Central memory CD4-positive, alpha-beta T cell (primary cell): ENCODE data around the gene TSPEAR.
A peak's percentile ranks its signal among the peaks of the same experiment; 100 is the strongest.

Source experiments
- DNase-seq: peaks from one replicate; pipeline ENCODE4 v3.0.0; 2022
- total RNA-seq, 3 experiments: gene quantifications; one replicate each; lab custom pipeline; 2026; lab: John Stamatoyannopoulos, UW

The TSPEAR gene
- total RNA-seq: 0 to 0.04 (median 0) reads per million in 3 experiments

DNA sequence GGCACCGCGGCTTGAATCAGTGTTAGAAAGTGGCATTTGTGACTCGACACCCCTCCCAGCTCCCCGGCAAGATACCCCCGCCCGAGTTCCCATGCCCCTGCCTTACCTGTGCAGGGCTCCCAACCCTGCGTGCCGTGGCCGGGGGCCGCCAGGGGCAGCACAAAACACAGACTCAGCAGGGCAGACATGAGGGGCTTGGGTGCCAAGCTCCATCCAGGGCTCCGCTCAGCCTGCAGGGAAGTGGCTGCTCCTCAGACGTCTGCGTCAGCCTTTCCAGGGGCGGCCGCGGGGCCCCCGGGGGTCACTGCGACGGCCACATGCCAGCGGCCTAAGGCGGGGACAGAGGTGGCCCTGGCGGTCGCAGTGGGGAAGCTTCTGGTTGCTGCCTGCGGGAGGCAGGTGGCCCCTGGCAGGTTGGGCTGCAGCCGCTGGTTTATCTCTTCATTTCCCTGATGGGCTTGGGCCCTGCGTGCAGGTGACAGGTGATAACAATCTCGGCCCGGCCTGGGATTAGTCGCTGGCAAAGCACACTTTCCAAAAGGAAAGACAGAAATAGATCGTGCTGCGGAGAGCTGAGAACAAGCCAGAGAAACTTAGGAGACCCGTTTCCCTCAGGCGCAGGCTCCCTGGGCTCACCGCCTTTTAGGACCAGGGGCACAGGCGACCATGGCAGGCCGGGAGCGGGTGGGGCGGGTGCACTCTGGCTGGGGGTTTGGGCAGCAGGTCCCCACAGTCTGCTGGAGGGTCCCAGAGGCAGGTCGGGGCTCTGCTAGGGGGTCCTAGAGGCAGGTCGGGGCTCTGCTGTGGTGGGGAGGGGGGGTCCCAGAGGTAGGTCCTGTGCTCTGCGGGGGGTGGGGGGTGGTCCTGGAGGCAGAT lies at the start of gene TSPEAR:
TSPEAR (minus strand) TSS at position 246 of the 876 bp plus-strand sequence; CDS start at position 188, 58 bp downstream.
- DNase-seq: no peak

DNA sequence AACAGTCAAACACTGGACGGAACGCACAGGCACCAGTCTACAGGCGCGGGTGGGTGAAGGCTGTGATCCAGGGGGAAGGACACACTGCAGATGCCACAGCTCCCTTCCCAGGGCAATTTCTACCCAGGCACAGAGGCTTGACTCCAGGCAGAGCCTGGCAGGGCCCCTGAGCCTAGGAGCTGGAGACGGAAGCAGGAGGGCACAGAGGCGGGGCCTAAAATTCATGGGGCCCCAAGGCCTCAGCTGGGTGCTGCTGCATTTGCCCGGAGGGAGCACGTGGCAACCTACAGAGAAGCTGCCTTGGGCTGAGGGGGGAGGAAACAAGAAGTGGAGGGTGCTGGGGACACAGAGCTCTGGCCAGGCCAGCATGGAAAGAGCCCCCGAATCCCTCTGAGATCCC lies 49.0 kb upstream of the TSPEAR start:
- no peak for DNase-seq

DNA sequence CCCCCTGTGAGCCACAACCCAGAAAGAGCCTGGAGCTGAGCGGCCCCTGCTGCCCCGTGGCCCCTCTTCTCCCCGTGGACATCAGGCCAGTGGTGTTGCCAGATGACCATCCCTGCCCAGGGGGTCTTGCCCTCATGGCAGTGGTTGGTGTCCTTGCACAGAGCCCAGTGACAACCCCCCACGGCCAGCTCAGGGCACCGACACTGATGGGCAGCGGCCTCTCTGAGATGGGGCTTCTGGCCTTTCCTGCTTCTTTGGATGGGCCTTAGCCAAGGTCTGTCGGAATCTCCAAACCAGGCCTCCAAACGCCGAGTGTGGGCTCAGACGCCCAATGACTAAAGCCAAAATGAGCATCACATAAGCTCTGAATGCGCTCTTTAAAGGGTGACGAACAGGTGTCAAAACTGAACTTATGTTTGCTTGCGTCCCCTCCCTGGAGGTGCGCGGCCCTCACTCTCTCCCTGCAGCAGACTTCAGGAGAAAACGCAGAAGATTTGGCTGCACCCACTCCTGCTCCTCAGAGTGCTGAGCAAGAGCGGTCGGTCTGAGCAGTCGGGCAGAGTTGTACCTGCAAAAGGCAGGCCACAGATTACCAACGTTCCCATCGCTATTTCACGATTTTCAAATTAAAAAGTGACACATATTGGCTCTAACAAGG lies 48.4 kb upstream of the TSPEAR start:
- DNase-seq: no peak

- DNase-seq: no peak
These were observed 47.6 kb upstream of the TSPEAR start for GRCh38 chr21:44758781-44759627.

- DNase-seq: no peak
These were observed 46.8 kb upstream of the TSPEAR start for GRCh38 chr21:44758141-44758561.

DNA sequence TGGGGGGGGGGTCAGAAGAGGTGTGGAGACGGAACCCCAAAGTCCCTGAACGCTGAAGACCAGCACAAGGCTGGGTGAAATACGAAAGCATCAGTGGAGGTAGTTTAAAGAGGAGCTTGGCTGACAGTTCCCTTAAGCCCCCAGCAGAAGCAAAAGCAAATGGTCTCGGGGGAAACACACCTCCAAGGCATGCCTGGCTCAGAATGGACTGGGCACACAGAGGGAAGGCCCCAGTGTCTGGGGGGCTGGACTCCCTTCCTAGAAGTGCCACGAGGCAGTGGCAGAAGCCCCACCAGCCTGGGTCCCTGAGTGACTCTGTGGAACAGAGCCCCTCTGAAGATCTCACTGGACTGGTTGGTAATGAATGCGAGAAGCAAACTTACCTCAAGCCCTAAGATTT lies 46.4 kb upstream of the TSPEAR start:
- DNase-seq: no peak

- DNase-seq: no peak
These were observed 45.2 kb upstream of the TSPEAR start for GRCh38 chr21:44756423-44757185.

- DNase-seq: no peak
These were observed 43.9 kb upstream of the TSPEAR start for GRCh38 chr21:44755227-44755626.

GRCh38 chr21:44753357-44753756 lies 42.0 kb upstream of the TSPEAR start:
- DNase-seq: no peak

GRCh38 chr21:44752671-44753235 lies 41.4 kb upstream of the TSPEAR start:
- DNase-seq: no peak

- DNase-seq: no peak
These were observed 40.6 kb upstream of the TSPEAR start for GRCh38 chr21:44751799-44752636.

DNA sequence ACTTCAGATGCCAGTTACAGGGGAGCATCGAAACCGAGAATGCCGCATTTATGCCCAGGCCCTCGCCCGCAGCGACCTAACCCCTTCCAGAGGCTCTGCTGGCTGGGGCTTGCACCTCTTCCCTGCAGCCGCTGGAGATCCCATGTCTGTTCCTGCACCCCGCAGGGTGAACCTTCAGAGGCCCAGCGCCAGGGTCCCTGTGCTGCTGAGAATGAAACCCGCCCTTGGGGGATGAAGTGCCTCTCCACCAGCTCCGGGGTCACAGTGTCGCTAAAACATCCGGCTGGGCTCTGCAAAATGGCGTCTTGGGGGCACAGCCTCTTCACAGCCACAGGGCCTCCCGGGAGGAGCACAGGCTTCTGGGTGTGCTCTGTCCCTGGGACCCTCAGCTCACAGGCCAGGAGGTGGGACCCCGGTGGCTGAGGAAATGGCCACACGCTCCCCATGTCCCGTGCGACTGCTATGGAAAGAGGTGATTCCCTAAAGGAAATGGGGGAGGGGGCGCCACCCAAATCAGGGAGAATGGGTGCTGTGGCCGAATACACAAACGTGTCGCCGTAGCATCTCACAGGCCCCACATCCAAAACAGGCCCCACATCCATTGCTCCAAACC lies 39.9 kb upstream of the TSPEAR start:
- no peak for DNase-seq

DNA sequence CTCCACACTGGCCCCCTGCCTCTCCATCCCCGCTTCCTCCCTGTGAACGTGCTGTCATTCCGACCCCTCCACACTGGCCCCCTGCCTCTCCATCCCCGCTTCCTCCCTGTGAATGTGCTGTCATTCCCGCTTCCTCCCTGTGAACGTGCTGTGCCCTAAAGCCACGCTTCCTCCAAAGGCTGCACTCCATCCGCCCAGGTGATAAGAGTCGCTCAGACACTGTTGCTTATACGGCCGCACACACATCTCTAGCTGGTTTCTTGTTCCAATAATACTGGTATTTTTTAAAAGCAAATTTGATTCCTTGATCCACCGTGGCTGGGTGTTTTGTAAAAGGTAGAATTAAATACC lies 39.3 kb upstream of the TSPEAR start:
- no peak for DNase-seq

DNA sequence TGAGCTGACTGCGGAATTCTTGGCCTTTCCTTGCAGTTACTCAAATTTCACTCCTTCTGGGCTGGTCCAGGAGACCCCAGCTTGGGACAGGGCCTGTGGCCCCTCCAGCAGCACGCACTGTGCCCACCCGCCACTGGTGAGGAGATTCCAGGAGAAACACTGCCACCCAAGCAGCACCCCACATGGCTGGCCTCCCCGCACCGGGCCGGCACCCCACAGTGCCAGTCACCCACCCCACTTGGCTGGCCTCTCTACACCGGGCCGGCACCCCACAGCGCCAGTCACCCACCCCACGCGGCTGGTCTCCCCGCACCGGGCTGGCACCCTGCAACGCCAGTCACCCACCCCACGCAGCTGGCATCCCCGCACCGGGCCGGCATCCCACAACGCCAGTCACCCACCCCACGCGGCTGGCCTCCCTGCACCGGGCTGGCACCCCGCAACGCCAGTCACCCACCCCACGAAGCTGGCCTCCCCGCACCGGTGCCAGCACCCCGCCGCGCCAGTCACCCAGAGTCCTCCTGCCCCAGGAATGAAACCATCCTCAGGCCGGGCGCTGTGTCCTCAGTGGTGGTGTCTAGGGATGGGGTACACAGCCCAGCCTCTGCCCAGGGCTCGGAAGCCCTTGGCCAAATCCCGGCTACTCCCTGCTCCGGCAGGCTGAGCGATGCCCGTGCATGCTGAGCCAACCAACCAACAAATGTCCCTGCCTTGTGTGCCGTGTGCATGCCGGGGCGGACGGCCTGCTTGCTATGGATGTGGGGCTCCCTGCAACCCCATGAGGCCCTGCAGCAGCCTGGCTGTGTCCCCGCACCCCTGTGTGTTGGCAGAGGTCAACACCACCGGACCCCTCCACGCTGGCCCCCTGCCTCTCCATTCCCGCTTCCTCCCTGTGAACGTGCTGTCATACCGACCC lies 38.6 kb upstream of the TSPEAR start:
- DNase-seq: no peak

- no peak for DNase-seq
These were observed 37.9 kb upstream of the TSPEAR start for GRCh38 chr21:44749116-44749758.

DNA sequence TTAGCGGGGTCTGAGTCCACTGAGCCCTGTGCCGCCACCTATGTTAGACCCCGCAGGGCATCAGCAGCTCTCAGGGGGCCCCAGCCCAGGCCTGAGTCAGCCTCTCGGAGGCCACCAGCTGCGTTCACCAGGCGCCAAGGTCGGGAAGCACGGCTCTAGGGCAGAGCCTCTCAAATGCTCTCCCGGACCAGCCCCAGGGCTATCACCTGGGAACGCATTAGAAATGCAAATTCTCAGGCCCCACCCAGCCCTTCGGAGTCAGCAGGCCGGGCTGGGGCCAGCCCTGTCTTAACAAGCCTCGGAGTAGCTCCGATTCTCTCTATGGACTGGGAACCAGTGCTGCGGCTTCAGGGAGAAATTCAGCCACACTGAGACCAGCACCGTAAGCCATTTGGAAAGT lies 37.2 kb upstream of the TSPEAR start:
- no peak for DNase-seq

DNA sequence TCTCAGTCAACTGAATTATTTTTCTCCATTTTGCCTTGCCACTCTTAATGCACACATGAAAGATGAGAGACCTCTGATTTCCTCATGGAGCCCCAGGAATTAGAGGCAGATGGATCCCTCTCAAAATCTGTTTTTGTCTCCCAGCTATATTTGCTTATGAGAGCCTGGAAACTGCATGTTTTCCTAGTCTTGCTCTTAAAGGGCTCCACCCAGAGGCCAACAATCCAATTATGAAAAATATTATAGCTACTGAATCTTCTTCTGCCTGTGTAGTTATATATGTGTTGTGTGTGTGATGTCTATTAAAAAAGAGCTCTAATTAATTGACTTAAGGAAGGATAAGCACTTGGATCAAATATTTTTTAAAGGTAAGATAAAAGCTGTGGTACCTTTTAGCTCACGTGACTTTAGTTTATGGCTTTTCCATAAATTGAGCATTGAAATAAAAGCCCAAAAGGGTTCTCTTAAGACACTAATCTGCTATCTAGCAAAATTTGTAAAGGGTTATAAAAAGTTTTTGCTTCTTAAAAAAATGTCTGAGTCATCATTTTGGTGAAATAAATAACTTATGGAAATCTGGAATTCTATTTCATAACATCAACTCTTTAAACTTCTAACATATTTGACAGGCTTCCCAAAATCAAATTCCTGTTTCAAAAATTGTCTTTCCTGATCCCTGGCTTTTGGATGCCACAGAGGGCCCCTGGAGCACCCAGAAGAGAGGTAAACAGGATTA lies 31.2 kb upstream of the TSPEAR start:
- DNase-seq: peak; percentile 25

- no peak for DNase-seq
These were observed 30.5 kb upstream of the TSPEAR start for GRCh38 chr21:44741921-44742320.
